AG08395 (cell line): ENCODE data around the gene GDF11.

Experiments
- DNase-seq: peaks from one replicate; pipeline ENCODE4 v3.0.0; 2012; ENCODE audit warnings: mixed read lengths, low spot score

The GDF11 gene

DNA sequence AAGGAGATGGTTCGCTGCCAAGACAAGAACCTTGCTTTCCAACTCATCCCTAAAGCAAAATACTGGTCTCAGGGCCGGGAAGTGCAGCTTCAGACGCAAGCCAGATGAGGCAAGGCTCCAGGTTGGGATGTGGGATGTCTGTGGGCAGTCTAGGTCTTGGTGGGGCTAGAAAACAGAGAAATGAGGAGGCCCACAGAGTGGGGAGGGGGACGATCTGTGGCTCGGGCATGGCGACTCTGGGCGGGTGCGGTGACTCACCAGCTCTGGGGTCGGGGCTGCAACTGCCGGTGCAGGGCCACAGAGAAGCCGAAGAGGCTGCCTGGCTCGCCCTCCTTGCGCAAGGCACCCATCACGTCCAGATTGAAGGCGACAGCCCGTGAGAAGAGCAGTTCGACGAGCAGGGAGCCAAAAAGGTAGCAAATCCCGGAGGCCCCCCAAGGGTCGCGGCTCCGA is 35.7 kb upstream of the GDF11 start:
- no peak for DNase-seq

DNA sequence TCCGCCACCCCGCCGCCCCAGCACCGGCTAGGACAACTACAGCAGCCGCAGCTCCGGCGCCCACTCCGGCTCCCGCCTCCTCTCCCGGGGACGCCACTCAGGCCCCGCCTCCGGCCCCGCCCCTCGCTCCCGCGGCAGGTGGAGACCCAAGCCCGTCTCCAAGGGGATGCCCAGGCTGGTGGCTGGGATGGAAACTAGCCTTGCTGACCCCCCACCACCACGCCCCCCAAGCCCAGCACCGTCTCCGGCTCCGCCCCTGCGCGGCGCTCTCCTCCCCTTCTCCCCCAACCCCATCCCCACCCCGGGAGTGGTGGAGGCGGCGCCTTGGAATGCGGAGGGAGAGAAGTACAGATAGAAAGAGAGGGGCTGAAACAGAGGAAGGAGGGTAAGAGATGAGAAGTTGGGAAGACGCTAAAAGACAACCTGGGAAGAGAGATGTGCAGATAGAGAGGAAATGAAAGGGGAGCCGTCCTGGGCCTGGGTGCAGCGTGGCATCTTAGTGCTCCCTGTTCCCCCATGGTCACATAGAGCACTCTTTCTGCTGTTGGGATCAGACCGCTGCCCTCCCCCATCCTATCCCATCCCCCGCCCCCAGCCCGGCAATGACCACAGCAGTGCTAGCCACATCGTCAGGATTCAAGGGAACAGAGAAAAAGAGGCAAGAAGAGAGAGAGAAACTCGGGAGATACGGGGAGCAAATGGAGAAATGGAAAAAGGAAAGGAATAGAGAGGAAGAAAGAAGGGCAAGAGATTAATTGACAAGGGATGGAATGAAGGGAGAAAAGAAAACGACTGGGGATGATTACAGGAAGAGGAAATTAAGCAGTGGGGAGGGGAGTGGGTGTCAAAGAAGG is 34.9 kb upstream of the GDF11 start, which contains the start of gene ITGA7:
Gene ITGA7, minus strand, starts transcription at position 64 of the 854 bp plus-strand sequence. CDS start 222 bp downstream, outside the sequence.
- DNase-seq, result peak; percentile 66

DNA sequence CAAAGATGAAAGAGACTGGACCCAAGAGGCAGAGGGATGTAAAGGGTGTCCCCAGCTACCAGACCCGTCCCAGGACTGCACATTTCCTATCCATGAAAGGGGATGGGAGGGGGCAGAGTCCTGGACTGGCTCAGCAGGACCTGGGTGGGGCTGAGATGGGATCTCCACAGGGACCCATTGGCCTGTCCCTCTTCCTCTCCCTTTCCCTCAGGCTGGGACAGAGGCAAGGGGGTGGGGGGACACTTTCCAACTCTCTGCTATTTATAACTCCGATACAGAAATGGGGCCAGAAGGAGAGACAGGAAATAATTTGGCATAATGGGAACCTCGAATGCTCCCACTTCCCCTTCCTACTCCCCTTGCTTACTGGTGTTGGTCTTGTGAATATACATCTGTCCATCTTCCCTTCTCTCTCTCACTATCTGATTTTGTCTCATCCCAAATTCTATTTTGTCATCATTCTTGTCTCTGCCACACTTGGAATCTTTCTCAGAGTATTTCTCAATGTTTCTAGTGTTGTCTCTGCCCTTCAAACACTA is 34.2 kb upstream of the GDF11 start:
- no peak for DNase-seq

DNA sequence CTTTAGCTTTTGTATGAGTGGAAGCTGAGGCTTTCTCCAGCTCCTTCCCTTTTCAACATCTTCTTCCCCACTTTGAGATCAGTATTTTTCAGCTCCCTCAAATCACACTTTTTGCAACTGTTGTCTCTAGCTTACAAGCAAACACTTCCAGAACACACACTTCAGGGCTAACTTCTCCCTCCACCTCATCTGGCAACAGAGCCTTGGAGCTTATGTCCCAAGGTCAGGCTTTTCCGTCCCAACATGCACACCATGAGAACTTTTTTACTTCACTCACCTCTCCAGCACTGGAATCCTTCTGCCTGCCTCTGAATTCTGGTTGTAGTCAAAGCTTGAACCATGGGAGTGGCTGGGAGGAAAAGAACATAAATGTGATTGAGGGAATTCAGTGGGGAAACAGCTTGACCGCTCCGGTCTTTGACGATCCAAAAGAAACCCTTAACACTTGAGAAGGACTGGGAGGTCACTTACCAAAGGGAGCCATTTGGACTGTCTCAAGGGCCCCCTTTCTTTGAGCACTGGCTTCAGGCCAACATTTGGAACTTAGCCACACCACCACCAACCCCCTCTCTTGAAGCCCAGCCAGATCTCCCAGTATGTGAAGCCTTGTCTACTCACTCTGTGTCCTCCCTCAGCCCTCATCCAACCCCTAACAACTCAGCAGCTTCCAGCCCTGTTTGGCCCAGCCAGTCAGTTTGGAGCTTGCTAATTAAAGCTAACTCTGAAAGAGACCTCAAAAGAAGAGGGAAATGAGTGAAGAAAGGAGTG is 31.0 kb upstream of the GDF11 start:
- DNase-seq, result no peak

DNA sequence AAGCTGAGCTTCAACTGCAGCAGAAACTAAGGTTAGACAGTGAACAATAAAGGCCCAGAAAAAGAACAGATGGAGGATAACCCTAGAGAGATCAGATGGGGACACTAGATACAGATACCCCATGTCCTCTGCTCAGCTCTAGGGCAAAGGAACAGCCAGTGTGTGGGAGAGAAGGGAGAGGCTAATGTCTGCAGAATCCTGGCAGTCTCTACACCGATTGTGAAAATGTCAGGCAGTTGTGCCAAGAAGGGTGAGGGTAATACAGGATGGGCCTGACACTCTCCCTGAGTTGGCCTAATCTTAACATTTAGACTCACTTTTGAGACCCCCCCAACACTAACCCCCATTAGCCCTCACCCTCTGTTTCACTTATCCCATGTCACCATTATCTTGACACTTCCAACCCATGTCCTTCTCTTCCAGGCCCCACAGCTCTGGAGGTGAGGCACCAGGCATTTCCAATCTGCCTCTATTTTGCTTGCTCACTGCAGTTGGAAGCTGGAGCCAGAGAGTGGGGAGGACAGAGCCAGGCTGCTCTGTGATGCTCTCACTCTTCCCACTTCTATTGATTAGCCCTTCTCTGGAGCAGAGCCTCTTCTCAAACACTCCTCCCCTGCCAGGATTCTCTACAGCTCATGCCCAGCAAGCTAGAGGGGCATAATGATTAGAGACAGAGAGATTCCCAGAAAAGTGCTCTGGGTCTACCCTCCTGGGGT is 30.1 kb upstream of the GDF11 start:
- no peak for DNase-seq

DNA sequence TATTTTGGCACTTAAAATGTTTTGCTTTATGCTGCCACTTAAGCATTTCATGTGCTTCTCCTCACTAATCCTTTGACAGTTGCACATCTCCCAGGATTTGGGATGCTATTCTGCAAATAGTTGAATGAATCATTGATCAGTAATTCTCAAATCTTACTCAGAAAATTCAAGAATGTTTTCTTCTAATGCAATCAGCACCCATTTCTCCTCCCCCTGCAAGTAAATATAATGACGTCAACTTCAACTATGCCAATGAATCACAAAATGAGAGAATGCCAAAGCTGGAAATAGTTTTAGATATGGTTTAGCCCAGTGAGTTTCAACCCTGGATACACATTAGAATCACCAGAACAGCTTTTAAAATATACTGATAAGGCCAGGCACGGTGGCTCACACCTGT is 29.2 kb upstream of the GDF11 start:
- peak; percentile 89 for DNase-seq

DNA sequence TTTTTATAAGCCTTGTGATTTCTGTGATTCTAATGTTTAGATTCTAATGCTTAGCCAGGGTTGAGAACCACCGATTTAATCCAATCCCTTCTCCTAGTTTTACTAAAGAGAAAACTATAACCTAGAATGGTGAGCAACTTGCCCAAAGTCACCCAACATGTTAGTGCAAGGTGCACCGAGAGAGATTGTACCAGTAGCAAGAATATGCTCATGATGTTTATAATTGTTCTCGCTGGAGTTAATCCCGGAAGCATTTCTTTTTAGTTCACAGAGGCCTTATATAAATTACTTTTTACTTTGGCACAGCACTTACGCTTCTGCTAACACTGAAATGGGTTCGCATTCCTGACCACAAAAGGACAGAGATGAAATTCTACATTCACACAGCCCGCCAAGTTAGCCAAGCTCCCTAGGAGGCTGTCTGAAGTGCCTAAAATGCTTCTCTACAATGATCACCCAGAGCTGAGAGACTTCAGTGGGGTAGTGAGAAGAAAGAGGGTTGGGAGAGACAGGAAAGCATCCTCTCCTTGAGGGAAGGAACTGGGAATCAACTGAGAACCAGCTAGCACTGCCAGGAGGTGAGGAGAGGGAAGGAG is 27.7 kb upstream of the GDF11 start:
- DNase-seq, result no peak

DNA sequence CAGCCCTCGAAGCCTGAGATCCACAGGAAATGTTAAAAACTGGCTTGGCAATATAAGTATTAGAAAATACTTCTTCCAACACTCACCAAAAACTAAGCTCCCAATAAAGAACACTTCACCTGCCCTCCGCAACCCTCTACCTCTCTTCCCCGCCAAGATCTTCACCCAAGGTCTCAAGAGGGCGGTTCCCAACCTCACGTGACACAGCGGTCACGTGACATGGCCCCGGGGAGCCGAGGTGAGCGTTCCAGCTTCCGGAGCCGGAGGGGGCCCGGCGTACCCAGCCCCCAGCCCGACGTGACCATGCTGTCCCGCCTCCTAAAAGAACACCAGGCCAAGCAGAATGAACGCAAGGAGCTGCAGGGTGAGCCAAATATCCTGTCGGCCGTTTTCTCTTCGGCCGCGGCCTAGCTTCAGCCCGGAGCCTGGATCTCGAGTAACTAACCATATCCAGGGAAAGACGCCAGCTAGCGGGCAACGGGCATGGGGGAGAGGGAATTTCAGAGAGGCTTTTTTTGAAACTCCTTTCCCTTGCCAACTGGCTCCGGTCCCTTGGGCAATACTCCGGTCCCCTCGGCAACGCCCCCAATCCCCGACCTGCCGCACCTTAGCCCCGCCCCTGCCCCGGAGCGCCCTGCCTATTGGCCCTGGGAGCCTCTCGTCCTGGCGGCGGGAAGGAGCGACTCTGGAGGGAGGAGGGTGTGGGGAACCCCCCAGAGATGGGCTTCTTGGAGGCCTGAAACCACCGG is 26.9 kb upstream of the GDF11 start, which contains the start of gene BLOC1S1:
Gene BLOC1S1, plus strand, starts transcription at position 214 of the 749 bp plus-strand sequence. Its CDS starts 6 bp downstream, at position 220.
- peak; percentile 91 for DNase-seq

DNA sequence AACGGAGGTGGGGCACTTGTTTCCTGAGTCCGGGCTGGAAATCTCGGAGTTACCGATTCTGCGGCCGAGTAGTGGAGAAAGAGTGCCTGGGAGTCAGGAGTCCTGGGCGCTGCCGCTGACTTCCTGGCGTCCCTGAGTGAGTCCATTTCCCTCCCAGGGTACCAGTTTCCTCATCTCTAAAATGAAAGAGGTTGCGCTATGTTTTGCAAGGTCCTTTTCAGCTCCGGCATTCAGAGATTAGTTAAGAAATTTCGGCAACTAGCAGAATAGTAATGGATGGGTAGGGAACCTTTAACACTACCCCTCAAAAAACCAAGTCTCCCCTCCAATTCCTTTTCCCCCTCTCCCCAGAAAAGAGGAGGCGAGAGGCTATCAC is 26.4 kb upstream of the GDF11 start:
- no peak for DNase-seq

DNA sequence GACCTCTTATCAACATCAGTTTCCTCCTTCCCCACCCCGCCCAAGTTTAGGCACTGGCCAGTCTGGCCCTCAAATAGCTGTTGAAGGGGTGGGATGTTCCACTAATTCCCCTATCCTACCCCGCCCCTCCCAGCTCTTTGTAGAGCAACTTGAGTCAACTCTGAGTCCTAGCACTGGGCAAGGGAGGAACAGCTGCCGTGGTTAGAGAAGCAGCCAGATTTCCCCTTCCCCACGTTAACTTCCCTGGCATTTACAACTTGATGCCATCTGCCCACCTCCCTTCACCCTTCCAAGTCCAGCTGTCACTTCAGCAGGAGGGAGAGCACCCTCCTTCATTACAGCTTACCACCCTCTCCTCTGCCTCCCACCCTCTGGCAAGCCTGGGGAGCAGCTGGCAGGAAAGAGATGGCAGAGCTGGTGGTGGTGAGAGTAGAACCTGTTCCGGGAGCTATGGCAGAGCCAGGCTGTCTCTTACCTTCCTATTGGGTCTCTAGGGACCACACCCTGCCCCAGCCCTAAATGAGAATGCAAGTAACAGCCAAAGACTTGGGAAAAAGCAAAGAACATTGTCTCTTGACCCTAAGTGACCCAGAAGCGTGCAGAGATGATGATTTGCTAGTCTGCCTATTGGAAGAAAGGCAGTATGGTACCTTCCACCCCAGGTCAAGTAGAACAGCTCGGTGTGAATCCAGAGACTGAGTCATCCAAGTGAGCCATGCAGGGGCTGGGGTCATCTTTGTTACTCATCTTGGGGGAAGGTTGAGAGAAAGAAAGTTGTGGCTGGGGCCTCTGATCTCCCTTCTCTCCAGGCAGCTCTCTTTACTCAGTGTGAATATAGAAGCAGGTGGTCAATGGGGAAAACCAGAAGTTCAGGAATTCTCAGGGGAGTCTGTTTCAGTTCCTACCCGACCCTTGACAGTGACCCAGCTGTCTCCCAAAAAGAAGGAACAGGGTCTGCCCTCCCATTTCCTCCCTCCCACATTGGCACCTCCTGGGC is 25.6 kb upstream of the GDF11 start:
- DNase-seq, result no peak

DNA sequence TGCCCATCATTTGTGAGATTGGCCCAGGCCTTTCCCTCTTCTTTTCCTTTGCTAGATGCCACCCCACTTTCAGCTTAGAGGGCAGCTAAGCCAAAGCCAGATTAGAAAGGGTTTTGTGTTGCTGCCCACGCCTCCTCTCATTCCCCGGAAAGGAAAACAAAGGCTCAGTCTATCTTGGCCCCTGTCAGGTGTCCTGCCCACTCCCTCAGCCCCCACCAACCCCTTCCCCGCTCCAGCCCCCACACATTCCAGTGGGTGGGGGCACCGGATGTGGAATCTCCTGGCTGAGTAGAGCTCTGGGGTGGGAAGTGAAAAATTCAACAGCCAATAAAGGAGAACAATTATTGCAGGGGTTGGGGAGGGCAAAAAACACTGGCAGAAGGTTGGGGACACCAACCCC is 24.9 kb upstream of the GDF11 start:
- DNase-seq, result no peak

DNA sequence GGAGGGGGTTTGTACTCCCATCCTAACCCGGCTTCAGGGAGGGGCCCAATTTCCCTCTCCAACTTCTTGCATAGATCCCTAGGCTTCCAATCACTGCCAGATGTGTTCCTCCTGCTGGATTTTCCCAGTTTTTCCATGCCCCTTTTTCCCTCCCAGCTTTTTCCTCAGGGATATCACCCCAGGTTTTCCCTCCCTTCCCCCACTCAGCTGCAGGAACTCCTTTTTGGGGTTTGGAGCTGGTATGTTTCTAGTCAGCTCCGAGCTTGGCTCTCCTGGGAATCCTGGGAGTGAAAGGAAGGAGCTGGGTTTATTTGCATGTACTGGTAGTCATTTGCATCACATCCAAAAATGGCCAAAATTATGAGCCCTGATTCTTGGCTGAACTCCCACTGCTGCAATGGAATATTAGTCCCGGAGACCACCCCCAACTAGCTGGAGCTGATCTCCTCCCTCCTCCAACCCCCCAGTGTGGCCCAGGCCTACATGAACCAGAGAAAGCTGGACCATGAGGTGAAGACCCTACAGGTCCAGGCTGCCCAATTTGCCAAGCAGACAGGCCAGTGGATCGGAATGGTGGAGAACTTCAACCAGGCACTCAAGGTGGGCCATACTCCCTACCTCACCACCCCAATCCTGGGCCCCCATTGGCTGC is 24.2 kb upstream of the GDF11 start:
- DNase-seq, result no peak

DNA sequence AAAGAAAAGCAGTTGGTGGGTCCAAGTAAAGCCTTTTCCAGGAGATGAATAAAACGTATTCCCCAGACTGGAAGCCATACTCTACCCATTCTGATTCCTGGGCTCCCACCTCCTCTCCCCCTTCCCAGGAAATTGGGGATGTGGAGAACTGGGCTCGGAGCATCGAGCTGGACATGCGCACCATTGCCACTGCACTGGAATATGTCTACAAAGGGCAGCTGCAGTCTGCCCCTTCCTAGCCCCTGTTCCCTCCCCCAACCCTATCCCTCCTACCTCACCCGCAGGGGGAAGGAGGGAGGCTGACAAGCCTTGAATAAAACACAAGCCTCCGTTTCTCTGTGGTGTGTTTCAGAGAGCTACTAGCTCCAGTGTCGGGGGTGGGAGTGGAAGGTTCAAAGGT is 23.6 kb upstream of the GDF11 start:
- no peak for DNase-seq

DNA sequence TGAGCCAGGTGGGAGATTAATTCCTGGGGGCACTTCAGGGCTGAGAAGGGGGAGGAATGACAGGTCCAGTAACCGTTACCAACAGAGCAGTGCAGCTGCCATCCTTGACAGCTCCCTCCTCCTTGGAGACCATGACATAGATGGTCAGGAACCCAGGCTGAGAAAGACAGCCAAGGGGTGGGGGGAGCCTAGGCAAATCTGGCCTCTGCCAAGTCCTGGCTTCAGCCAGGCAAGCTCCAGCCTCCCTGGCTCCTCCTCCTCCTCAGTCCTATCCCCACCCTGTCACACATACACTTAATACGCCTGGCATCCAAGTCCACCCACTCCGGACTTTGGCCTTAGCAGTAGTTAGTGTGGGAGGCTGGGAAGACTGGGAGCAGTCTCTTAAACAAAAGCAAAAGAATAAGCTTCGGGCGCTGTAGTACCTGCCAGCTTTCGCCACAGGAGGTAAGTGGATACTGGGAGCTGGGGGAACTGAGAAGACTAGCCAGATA is 22.8 kb upstream of the GDF11 start, which contains the start of gene RDH5:
Gene RDH5, plus strand, starts transcription at position 323 of the 494 bp plus-strand sequence. CDS start 792 bp downstream, outside the sequence.
- peak; percentile 73 for DNase-seq

DNA sequence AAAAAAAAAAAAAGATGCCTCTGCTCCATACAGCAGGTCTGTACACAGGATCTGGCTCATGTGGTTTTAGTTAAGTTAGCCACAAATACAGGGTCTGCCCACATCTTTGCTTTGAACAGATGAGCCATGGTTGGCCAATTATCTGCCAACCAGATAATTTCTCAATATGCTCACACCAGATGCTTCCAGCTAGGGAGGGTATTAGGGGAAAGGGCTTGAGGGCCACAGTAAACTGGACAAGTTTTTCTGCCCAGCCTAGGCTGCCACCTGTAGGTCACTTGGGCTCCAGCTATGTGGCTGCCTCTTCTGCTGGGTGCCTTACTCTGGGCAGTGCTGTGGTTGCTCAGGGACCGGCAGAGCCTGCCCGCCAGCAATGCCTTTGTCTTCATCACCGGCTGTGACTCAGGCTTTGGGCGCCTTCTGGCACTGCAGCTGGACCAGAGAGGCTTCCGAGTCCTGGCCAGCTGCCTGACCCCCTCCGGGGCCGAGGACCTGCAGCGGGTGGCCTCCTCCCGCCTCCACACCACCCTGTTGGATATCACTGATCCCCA is 22.0 kb upstream of the GDF11 start:
- DNase-seq, result peak; percentile 91

DNA sequence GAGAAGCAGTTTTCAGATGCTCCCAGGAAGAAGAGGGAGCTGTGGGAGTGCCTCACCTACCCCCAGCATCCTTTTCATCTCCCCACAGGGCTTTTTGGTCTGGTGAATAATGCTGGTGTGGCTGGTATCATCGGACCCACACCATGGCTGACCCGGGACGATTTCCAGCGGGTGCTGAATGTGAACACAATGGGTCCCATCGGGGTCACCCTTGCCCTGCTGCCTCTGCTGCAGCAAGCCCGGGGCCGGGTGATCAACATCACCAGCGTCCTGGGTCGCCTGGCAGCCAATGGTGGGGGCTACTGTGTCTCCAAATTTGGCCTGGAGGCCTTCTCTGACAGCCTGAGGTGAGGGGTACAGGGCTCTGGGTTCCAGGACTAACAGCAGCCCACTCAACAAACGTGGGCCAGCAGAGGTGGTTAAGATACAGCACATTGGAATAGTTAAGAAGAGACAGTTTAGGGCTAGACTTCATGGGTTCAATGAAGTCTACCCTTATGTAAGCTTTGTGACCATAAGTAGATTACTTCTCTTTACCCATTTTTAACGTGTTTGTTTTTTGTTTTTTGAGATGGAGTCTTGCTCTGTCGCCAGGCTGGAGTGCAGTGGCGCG is 21.2 kb upstream of the GDF11 start:
- DNase-seq, result no peak

DNA sequence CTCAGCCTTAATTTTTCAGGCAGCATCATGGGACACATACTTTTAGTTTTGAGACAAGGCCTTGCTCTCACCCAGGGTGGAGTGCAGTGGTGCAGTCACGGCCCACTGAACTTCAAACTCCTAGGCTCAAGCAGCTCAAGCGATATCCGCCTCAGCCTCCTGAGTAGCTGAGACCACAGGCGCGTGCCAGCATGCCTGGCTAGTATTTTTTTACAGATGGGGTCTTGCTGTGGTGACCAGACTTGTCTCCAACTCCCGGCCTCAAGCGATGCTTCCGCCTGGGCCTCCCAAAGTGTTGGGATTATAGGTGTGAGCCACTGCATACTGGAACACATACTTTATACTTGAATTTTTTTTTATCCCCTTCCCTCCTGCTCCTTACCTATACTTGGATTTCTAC is 20.0 kb upstream of the GDF11 start:
- DNase-seq, result no peak
